ENCODE data around the gene RAMP1.
"Not testable (repeated sequence)": the region's sequence is repeated elsewhere in the genome, so short reads cannot be mapped to it uniquely, and the experiment has no call there.

Gene RAMP1

DNA sequence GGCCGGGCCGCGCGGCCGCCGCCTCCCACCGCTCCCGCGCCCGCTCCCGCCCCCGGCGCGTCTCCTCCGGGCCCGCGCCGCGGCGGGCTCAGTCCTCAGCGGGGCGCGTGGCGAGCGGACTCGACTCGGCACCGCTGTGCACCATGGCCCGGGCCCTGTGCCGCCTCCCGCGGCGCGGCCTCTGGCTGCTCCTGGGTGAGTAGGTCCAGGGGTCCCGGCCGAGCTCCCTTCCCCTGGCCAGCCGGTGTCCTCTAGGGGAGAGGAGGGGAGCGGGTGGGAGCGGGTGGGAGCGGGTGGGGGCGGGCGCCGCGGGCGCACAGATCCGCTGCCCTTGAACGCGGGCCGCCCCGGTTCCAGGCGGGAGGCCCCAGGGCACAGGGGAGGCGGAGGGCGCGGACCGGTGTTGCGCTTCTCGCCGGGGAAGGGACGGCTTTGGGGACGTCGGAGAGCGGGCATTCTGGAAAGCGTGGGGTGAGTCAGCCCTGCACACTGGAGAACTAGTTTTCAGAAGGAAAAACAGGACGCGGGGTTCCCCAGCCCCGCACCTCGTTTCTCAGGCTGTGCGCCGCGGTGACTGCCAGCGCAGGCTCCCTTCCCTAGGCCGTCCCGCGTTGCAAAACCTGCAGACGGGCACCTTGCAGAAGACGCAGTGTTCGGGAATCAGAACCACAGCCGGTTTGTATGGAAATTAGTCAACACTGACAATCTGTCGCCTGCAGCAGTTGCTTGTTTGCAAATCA is at the start of gene RAMP1:
Gene RAMP1 (plus strand): TSS at position 91 of the 740 bp plus-strand sequence. CDS start 53 bp downstream, at position 144.
- DNase-seq, result no peak

DNA sequence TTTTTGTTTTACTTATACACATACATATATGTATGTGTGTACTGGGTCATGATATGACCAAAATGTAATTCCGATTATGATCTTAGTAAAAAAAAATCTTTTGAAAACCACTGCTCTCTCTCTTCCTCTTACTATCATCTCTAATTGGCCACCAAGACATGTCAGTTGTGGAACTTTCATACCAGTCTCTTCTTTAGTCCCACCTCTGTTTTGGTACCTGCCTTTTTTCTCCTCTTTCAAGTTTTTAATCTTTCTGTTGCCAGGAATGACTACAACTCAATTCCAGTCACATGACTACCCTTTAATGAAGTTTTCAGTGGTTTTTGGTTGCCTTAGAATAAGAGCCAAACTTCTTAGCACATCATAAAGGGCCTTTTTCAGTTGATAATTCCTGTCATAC is 43.8 kb upstream of the RAMP1 start:
- no peak for DNase-seq

- no peak for DNase-seq
These were observed 42.9 kb upstream of the RAMP1 start for GRCh38 chr2:237816531-237816930.

- DNase-seq, result no peak
These were observed 41.4 kb upstream of the RAMP1 start for GRCh38 chr2:237818066-237818473.

DNA sequence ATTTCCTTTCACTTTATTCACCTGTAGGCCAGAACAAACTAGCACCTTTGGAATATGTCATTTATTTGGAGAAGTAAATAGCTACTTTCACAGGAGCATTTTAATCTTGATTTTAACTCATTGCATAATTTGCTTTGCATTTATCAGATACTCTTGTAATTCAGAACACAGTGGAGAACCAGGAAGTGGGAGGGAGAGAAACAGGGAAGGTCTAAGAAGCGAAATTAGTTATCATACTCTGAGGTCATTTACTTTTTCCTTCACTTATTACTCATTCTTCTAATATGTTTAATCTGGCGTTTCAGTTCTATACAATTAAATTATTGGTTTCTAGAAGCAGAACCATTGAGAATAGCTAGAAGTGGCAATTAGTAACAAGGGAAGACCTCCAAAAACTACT is 40.2 kb upstream of the RAMP1 start:
- DNase-seq, result no peak

DNA sequence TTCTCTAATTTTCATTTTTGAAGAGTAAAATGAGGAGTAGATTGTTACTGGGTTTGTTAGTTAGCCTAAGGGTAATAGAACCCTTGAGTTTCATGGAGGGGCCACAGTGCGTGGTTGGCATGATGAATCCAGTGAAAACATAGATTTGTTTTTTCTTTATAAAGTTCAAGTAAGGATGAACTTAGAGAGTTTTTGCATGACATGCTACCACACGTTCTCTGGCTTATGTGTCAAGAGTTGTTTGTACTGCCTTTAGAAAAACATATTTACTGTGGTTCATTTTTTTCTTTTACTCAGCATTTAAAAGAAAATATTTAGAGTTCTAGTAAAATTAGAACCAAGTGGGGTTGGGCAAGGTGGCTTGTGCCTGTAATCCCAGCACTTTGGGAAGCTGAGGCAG is 39.0 kb upstream of the RAMP1 start:
- DNase-seq, result no peak

DNA sequence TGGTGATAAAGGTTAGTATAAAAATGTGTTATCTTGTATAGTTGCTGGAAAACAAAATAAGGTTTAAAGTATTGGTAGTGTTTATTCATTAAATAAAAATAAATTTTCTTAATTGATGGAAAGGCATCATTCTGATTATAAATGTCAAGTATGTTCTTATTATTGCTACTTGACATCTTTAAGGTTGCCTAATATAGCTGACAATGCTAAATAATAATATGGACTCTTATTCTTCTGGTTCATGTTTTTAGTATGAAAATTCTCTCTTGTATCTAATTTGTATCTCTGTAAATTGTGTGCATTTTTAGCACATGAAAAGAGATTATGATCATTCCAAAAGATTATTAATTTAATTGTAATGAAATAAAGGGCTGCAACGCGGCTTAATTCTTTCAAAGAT is 35.9 kb upstream of the RAMP1 start:
- no peak for DNase-seq

- DNase-seq, result no peak
These were observed 35.3 kb upstream of the RAMP1 start for GRCh38 chr2:237824085-237824484.

DNA sequence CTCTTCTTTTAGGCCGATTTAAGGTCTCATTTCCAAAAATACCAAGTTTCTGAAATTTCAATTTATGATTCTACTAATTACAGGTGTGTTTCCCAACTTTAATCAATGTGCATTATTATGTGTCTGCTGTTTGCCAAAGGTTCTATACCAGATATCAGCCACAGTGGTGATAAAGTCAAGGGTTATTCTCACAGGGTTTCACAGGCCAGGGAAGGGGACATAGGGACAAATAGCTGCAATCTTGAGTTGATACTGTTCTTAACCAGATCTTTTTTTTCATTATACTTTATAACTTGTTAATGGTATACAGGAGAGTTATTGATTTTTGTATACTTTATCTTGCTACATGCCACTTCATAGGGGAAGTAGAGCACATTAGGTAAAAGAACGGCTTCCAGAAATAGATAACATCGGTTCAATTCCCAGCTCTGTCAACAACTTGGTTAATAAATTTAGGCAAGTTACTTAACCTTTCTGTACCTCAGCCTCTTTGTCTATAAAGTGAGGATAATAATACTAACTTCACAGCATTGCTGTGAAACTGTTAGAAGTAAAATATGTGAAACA is 31.9 kb upstream of the RAMP1 start:
- no peak for DNase-seq

DNA sequence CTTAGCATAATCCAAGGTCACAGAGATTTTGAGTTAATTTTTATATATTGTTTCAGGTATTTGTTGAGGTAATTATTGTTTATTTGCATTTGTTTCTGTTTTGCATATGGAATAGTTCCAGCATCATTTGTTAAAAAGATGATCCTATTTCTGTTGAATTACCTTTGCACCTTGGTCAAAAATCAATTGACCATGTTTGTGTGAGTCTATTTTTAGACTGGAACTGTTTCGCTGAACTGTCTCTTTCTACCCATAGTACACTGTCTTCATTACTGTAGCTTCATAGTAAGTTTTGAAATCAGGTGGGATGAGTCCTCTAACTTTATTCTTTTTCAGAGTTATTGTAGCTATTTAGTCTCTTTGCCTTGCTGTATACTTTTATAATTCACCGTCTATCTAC is 28.9 kb upstream of the RAMP1 start:
- no peak for DNase-seq

- no peak for DNase-seq
These were observed 25.9 kb upstream of the RAMP1 start for GRCh38 chr2:237833546-237833945.

DNA sequence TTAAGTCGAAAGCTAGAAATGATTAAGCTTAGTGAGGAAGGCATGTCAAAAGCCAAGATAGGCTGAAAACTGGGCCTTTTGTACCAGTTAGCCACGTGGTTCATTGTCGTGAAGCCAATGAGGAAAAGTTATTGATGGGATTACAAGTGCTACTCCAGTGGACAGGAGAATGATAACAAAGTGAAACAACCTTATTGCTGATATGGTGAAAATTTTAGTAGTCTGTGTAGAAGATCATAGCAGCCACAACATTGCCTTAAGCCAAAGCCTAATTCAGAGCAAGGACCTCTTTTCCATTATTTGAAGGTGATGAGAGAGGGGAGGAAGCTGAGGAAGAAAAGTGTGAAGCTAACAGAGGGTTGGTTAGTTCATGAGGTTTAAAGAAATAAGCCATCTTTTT is 24.1 kb upstream of the RAMP1 start:
- no peak for DNase-seq

- DNase-seq, result no peak
These were observed 18.4 kb upstream of the RAMP1 start for GRCh38 chr2:237841051-237841450.

GRCh38 chr2:237848940-237849339 is 10.5 kb upstream of the RAMP1 start:
- DNase-seq, result not testable (repeated sequence)

GRCh38 chr2:237854295-237854694 is 5.1 kb upstream of the RAMP1 start:
- no peak for DNase-seq

DNA sequence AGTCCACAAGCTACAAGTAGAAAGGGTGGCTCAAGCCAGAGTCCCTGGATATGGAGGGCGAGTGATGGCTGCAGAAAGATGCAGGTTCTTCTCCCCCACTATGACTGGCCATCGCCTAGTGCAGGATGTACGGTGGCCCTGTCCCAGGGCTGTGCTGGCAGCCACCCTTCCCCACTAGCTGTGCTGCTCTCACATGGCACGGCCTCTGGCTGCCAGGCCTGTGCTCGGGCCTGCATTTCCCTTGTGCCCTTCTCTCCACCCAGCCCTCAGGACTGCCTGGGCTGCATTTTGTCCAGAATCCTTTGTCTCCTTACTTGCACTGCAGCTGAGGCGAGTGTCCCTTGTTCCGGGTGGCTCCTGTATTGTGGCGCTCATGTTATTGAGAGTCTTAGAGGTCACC is 1.6 kb upstream of the RAMP1 start:
- DNase-seq, result no peak

GRCh38 chr2:237858294-237859081 is 935 bp upstream of the RAMP1 start:
- peak in 1 of 2 donors; percentile 22 for DNase-seq

DNA sequence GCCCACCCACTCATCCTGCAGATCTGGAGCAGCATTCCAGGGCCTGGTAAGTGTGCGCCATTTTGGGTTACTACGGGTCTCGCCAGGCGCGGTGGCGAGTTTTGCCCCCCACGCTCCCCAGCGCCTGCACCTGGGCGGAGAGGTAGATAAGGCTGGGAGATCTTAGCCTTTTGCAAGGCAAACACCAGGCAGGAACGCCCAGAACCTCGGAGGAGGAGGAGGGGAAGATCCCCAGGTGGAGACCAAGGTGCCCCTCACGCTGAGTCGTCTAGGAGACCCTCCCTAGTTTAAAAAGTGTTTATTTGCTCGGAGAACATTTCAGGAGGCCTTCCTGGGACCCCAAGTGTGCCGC is 365 bp upstream of the RAMP1 start:
- DNase-seq, result no peak

- DNase-seq, result no peak
These were observed 981 bp downstream of the RAMP1 start for GRCh38 chr2:237860273-237860935.

DNA sequence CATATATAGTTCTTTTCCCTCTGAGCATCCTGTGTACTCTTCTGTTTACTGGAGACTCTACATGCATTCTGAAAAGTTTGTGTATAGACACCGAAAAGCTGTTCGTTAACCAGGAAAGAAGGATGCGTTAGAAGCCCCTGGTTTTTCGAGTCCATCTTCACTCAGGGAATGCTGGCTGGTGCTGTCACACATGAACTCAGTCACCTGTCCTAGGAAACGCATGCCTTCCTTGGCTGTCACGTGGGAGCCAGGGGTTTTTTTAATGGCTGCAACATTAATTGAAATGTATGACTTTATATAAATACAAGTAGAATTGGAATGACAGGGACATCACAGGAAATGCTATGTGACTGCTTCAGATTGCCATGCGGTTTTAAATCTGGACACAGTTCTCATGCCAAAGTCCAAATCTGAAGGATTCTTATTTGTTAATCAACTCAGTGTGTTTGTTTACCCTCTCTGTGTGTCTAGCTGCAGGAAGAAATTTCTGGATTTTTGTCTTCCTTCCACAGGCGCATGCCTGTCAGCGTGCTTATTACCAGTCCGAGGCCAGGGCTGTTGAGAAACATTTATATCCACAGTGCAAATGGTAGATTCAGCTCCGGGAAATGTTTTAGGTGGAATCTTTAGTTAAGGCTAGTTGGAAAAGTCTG is 2.6 kb downstream of the RAMP1 start:
- DNase-seq, result no peak

DNA sequence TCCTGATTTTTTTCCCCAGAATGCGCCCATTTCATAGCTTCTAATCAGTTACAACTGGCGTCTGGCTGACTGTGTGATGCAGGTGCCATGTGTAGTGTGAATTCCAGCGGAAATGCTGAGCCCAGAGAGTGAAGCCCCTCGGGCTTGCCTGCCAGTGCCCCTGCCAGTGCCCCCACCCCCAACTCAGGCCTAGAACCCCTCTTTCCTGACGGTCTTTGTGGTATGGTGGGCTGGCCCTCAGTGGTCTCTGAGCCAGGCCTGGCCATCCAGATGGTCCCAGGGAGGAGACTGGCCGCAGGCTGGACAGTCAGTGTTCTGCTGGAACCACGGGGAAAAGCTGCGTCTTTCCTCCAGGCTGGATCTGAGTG is 3.1 kb downstream of the RAMP1 start:
- no peak for DNase-seq

- no peak for DNase-seq
These were observed 3.7 kb downstream of the RAMP1 start for GRCh38 chr2:237863102-237863511.

Measured in activated CD4-positive, alpha-beta T cell treated with anti-CD3 and anti-CD28 coated beads for 4 hours (primary cell).